ENCODE results near the gene PTPN22. TPM values are rescaled to one million over a fixed set of nuclear protein-coding genes. Genes with fewer than 3 reads are reported as not detected.

PTPN22 gene
- total RNA-seq, 2 experiments from 2014 or later, result 27.5 to 53.5 TPM

DNA sequence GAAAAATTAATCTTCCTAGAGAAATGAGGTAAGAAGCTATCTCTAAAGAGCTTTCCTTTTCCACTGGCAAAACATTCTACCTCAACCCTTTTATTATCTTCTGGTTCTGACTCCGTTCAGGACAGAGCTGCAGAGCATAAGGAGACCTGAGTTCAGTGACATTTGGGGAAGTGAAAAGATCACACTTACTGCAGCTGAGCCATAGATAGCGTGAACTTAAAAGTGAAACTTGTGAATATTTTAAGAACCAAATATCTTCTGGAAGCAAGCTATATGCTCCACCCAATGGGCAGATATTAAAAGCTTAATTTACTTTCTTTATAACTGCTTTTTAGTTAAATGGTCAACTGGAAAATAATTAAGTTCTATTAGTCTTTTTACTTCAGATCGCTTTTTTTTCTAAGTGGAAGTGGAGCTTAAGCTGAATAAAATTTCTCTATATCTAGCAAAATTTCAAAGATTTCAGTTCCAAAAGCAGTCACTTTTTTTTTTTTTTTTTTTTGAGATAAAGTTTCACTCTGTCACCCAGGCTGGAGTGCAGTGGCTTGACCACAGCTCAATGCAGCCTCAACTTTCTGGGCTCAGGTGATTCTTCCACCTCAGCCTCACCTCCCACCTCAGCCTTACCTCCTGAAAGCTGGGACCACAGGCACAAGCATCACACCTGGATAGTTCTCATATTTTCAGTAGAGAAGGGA lies 11.9 kb downstream of the PTPN22 start:
- peaks cover 70% of the 10 kb centered on the region for H3K4me1 ChIP-seq (ENCODE audit: insufficient read depth, low read length, poor library complexity, severe bottlenecking)
- BruUV-seq (replicated peaks), result no TSS peak
- H2AFZ ChIP-seq (ENCODE audit: low read length), result peak overlapping the region; percentile 1; the same call in 1 of the 2 replicates
- H4K20me1 ChIP-seq (ENCODE audit: insufficient read depth, low read length), result no peaks in the 10 kb centered on the region
- TF ChIP-seq, protein P1, sequence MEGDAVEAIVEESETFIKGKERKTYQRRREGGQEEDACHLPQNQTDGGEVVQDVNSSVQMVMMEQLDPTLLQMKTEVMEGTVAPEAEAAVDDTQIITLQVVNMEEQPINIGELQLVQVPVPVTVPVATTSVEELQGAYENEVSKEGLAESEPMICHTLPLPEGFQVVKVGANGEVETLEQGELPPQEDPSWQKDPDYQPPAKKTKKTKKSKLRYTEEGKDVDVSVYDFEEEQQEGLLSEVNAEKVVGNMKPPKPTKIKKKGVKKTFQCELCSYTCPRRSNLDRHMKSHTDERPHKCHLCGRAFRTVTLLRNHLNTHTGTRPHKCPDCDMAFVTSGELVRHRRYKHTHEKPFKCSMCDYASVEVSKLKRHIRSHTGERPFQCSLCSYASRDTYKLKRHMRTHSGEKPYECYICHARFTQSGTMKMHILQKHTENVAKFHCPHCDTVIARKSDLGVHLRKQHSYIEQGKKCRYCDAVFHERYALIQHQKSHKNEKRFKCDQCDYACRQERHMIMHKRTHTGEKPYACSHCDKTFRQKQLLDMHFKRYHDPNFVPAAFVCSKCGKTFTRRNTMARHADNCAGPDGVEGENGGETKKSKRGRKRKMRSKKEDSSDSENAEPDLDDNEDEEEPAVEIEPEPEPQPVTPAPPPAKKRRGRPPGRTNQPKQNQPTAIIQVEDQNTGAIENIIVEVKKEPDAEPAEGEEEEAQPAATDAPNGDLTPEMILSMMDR (conservative IDR thresholded peaks at IDR 0.05; ENCODE audit: low read length), result no peak
- TF ChIP-seq EZH2phosphoT487 (IDR thresholded peaks at IDR 0.05; ENCODE audit: borderline replicate concordance, low read depth, low read length), result no peak
- ChIA-PET CTCF (ENCODE audit: unreplicated experiment) (interaction anchor here (1.0 kb wide), 1 partner anchor 10 kb away, joined by 10 read pairs; no protein-coding TSS in a partner anchor), POLR2A (interaction anchor here (0.7 to 5.0 kb wide), 30 partner anchors 9 to 784 kb away, joined by 3 to 57 read pairs (median 5); partner anchors contain the start of gene AP4B1)
- peaks cover 63% of the 10 kb centered on the region for H3K79me2 ChIP-seq (ENCODE audit: insufficient read depth, low read depth, low read length)
- H3K27ac ChIP-seq (ENCODE audit: low read depth, low read length, poor library complexity, severe bottlenecking), result peak overlapping the region; percentile 94
- peak; percentile 85 for DNase-seq (ENCODE audit: low spot score)
- H3K4me2 ChIP-seq (ENCODE audit: low read length), result peak overlapping the region; percentile 79
- H3K9me2 ChIP-seq (ENCODE audit: insufficient read depth, low read length), result no peaks in the 10 kb centered on the region
- H3K9me3 ChIP-seq (ENCODE audit: low read length), result no peaks in the 10 kb centered on the region
- peaks cover 58% of the 10 kb centered on the region for H3K36me3 ChIP-seq (ENCODE audit: insufficient read depth, low read length)
- peak overlapping the region; percentile 58 for H3K4me3 ChIP-seq (ENCODE audit: low read depth, low read length, poor library complexity, severe bottlenecking)
- intact Hi-C loops (cut with micrococcal nuclease; ENCODE audit: unreplicated experiment), result no loop called here

DNA sequence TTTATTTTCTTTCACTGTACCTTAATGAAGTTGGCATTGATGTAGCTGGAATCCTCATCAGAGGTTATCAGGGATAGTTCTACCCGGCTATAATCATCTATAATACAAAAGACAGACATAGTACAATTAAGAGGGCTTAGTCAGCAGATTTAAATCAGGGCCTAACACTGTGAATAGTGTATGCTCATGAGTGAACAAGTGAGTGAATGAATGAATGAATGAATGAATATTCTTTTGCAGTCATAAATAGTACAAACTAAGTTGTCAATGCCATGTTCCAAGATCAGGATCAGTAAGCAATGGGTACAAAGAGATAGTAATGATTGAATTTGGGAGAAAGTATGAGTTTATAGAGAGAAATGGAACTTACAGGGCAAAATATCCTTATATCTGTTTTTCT lies 12.5 kb downstream of the PTPN22 start:
- no TSS peak for BruUV-seq (replicated peaks)
- H4K20me1 ChIP-seq (ENCODE audit: insufficient read depth, low read length), result no peaks in the 10 kb centered on the region
- ChIA-PET CTCF (ENCODE audit: unreplicated experiment) (interaction anchor here (0.6 to 1.0 kb wide), 2 partner anchors 11 to 79 kb away, joined by 8 to 10 read pairs; no protein-coding TSS in a partner anchor), POLR2A (interaction anchor here (0.7 to 5.0 kb wide), 22 partner anchors 9 to 784 kb away, joined by 3 to 57 read pairs (median 6); no protein-coding TSS in a partner anchor)
- H3K36me3 ChIP-seq (ENCODE audit: insufficient read depth, low read length), result peaks cover 59% of the 10 kb centered on the region
- H3K79me2 ChIP-seq (ENCODE audit: insufficient read depth, low read depth, low read length), result peaks cover 60% of the 10 kb centered on the region
- TF ChIP-seq, protein P1 (conservative IDR thresholded peaks at IDR 0.05; ENCODE audit: low read length), result no peak
- TF ChIP-seq EZH2phosphoT487 (IDR thresholded peaks at IDR 0.05; ENCODE audit: borderline replicate concordance, low read depth, low read length), result no peak
- no peak for DNase-seq (ENCODE audit: low spot score)
- H3K4me2 ChIP-seq (ENCODE audit: low read length), result peak overlapping the region; percentile 79
- peaks cover 70% of the 10 kb centered on the region for H3K4me1 ChIP-seq (ENCODE audit: insufficient read depth, low read length, poor library complexity, severe bottlenecking)
- H3K27ac ChIP-seq (ENCODE audit: low read depth, low read length, poor library complexity, severe bottlenecking), result peak overlapping the region; percentile 94
- H3K9me3 ChIP-seq (ENCODE audit: low read length), result no peaks in the 10 kb centered on the region
- H3K4me3 ChIP-seq (ENCODE audit: low read depth, low read length, poor library complexity, severe bottlenecking), result peak overlapping the region; percentile 58
- intact Hi-C loops (cut with micrococcal nuclease; ENCODE audit: unreplicated experiment), result loop anchor here (1.0 kb wide), 1 partner anchor 46 kb away; the partner anchor contains the start of gene DCLRE1B
- H3K9me2 ChIP-seq (ENCODE audit: insufficient read depth, low read length), result no peaks in the 10 kb centered on the region
- H2AFZ ChIP-seq (ENCODE audit: low read length), result peak overlapping the region; percentile 1; the same call in 1 of the 2 replicates
